IPS-20b (cell line): Measurements from ENCODE around the gene POU2F1.

Experiments
- H3K27ac ChIP-seq: one replicate; pipeline ENCODE4 v1.5.1; 2013; ENCODE audit warnings: low read length
- H3K27me3 ChIP-seq: 2 replicates; pipeline ENCODE4 v1.6.1; 2013; ENCODE audit warnings: mild to moderate bottlenecking, low read length, inconsistent platforms; ENCODE audit not compliant: insufficient read depth
- H3K36me3 ChIP-seq: 2 replicates; pipeline ENCODE4 v1.6.1; 2013; ENCODE audit warnings: low read depth, mild to moderate bottlenecking, inconsistent platforms, low read length, moderate library complexity; ENCODE audit not compliant: insufficient read depth
- H3K4me1 ChIP-seq: 2 replicates; pipeline ENCODE4 v1.6.1; 2013; ENCODE audit warnings: mild to moderate bottlenecking, control low read depth, inconsistent platforms, low read length, moderate library complexity; ENCODE audit not compliant: insufficient read depth
- H3K4me3 ChIP-seq: 2 replicates; pipeline ENCODE4 v1.5.1; 2013; ENCODE audit warnings: mild to moderate bottlenecking, low read length, inconsistent platforms
- H3K9ac ChIP-seq: 2 replicates; pipeline ENCODE4 v1.6.1; 2013; ENCODE audit warnings: low read depth, mild to moderate bottlenecking, inconsistent platforms, low read length, moderate library complexity
- H3K9me3 ChIP-seq: 2 replicates; pipeline ENCODE4 v1.6.1; 2013; ENCODE audit warnings: mild to moderate bottlenecking, low read depth, low read length, inconsistent platforms; ENCODE audit not compliant: insufficient read depth

The POU2F1 gene

DNA sequence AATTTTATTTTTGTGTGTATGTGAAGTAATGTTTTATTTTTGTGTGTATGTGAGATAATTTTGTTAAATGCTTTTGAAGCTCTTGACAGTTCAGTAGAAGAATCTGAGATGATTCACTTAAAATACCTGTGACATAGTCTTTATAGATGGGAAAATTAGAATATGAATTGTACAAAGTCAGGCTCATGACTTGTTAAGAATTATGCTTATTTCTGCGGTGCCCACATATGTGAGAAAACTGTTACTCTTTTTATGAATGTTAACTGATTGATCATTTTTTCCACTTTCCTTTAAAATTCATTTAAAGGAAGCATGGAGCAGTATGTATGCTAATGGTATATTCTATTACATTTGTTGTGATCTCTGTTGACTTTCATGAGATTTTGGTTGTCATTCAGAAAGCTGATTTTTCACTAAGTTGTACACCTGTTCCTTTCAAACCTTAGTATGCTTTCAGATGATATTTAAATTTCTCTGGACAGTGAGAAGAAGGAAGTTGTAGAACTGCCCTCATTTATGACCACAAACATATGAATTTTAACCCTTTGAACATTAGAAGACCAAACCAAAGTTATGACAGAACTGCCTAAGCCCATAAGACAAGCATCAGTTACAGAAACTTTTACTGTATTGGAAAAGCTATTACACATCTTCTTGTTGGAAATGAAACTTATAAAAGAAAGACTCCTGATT, 110.1 kb downstream of the POU2F1 start:
- H3K9ac ChIP-seq, result no peak overlapping the region

DNA sequence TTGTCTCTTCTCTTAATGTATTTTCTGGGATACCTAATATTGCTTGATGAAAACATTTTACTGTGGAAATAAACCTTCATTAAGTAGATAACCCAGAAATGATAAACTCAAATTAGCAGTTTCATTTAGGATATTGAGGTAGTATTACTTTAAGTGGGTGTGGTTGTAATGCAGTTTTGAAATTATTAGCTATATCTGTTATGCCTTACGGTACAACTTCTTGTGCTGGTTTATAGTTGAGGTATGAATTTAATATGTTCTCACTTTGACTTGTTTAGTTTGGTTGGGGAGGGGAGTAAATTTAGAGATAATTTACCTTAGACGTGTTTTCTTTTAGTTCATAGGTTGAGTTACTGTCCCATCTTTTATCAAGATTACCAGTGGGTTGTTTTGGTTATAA, 111.0 kb downstream of the POU2F1 start:
- no peak overlapping the region for H3K27ac ChIP-seq
- no peak overlapping the region for H3K9ac ChIP-seq
- H3K36me3 ChIP-seq, result peaks cover 15% of the 10 kb centered on the region; the same call in 1 of the 2 replicates
- no peak overlapping the region for H3K4me3 ChIP-seq
- no peaks in the 10 kb centered on the region for H3K27me3 ChIP-seq
- peaks cover 21% of the 10 kb centered on the region; the same call in 1 of the 2 replicates for H3K4me1 ChIP-seq
- no peaks in the 10 kb centered on the region for H3K9me3 ChIP-seq

More for the DNA sequence above, 110.1 kb downstream of the POU2F1 start:
- Histone ChIP-seq H3K4me1 (peaks cover 21% of the 10 kb centered on the region; the same call in 1 of the 2 replicates), H3K4me3 (no peak overlapping the region), H3K9me3 (no peaks in the 10 kb centered on the region), H3K27me3 (no peaks in the 10 kb centered on the region), H3K36me3 (peaks cover 9% of the 10 kb centered on the region; the same call in 1 of the 2 replicates), H3K27ac (no peak overlapping the region)

DNA sequence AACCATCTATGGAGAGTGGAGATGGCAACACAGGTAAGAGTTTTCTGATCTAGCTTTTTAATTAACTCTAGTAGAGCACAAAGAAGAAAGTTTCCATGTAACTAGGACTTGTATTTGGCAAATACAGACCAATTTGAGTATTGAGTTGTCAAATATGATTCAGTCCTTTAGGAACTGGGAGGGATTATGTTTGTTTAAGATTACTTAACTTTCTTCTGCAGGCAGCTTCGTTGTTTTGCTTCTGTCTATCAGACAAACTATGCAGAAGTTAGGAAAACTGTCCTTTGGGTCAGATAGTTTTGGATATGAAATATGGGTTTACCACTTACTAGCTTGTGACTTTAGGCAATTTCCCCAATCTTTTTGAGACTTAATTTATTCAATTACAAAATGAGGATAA, 111.8 kb downstream of the POU2F1 start:
- H3K4me3 ChIP-seq, result no peak overlapping the region
- no peak overlapping the region for H3K27ac ChIP-seq

DNA sequence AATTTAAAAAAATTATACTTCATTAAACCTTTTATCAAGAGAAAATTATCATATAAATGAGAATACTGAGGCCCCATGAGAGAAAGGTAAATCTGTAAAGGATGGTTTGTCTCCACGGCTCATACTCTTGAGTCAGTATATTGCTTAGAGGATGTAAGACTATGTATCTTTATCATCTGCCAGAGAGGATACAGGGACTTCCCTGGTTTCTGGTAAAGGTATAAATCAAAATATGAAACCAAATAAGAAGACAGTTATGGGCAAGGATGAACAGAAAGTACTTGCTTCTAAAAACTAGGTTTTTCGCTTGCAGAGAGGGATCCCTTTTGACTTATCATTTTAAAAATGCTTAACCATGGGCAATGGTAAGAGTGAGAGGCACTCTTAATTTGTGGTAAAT, 112.4 kb downstream of the POU2F1 start:
- Histone ChIP-seq H3K27me3 (no peaks in the 10 kb centered on the region), H3K9ac (no peak overlapping the region), H3K4me3 (no peak overlapping the region), H3K36me3 (peaks cover 21% of the 10 kb centered on the region), H3K4me1 (peaks cover 20% of the 10 kb centered on the region; the same call in 1 of the 2 replicates), H3K27ac (no peak overlapping the region), H3K9me3 (no peaks in the 10 kb centered on the region)

More for the DNA sequence above, 111.8 kb downstream of the POU2F1 start:
- H3K27me3 ChIP-seq, result no peaks in the 10 kb centered on the region
- no peak overlapping the region for H3K9ac ChIP-seq
- H3K36me3 ChIP-seq, result peaks cover 15% of the 10 kb centered on the region; the same call in 1 of the 2 replicates
- no peaks in the 10 kb centered on the region for H3K9me3 ChIP-seq
- H3K4me1 ChIP-seq, result peaks cover 21% of the 10 kb centered on the region; the same call in 1 of the 2 replicates

DNA sequence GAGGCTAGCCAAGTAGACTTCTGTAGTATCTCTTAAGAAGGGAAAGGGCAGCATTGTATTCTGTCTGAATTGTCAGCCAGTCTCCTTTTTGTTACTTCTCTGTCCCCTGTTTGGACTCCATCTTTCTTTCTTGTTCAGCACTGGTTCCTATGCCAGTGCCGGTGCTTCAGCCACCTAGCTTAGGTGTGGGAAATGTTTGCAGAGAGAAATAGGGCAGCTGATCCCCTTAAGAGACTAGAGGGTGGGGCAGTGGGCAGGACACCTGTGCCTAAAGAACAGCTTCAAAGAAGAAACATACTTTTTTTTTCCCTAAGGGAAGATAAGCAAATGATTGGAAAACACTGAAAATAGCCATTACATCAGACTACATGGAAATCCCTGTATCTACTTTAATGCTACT, 113.0 kb downstream of the POU2F1 start:
- Histone ChIP-seq H3K27me3 (no peaks in the 10 kb centered on the region), H3K27ac (no peak overlapping the region), H3K4me3 (no peak overlapping the region), H3K9ac (no peak overlapping the region), H3K4me1 (peaks cover 15% of the 10 kb centered on the region; the same call in 1 of the 2 replicates), H3K36me3 (peaks cover 27% of the 10 kb centered on the region), H3K9me3 (no peaks in the 10 kb centered on the region)

DNA sequence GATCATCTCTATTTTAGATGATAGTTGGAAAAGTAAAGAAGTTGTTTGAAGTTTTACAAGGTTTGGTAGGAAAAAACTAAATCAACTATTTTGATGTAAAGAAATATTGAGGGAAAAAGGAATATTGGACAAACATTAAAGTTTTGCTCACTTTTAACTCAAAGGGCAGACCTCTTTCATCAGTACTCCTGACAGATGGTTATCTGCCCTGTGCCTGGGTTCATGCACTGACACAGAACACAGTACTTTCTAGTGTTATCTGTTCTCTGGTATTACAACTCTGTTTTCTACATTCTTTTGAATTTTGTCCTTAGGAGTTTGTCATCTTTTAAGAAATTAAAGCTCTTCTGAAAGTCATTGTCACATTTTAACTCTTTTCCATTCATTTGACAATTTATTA, 118.7 kb downstream of the POU2F1 start:
- no peak overlapping the region for H3K4me3 ChIP-seq
- no peak overlapping the region for H3K9ac ChIP-seq
- H3K36me3 ChIP-seq, result peaks cover 27% of the 10 kb centered on the region
- no peak overlapping the region for H3K27ac ChIP-seq
- H3K27me3 ChIP-seq, result no peaks in the 10 kb centered on the region
- H3K9me3 ChIP-seq, result no peaks in the 10 kb centered on the region; the same call in 1 of the 2 replicates
- peaks cover 4% of the 10 kb centered on the region for H3K4me1 ChIP-seq

DNA sequence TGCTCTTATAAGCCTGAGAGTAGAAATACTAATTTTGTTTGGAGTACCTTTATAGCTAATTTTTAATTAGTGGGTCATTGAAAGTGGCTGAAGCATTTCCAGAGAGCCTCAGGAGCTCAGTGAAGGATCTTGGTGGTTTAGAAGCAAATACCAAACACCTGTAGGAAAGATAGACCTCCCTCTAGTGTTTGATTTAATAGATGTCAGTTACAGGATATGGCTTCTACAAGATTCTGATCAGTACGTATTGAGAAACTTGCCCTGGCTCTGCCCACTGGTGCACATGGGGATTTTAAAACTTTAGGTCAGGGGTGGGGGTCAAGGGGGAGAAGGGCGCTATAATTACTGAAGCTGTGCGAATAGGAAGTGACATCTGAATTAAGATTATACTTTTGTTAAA, 122.2 kb downstream of the POU2F1 start:
- no peaks in the 10 kb centered on the region for H3K27me3 ChIP-seq
- no peak overlapping the region for H3K9ac ChIP-seq
- H3K36me3 ChIP-seq, result peaks cover 13% of the 10 kb centered on the region
- peaks cover 15% of the 10 kb centered on the region for H3K4me1 ChIP-seq
- H3K27ac ChIP-seq, result no peak overlapping the region
- no peak overlapping the region for H3K4me3 ChIP-seq
- H3K9me3 ChIP-seq, result no peaks in the 10 kb centered on the region; the same call in 1 of the 2 replicates

DNA sequence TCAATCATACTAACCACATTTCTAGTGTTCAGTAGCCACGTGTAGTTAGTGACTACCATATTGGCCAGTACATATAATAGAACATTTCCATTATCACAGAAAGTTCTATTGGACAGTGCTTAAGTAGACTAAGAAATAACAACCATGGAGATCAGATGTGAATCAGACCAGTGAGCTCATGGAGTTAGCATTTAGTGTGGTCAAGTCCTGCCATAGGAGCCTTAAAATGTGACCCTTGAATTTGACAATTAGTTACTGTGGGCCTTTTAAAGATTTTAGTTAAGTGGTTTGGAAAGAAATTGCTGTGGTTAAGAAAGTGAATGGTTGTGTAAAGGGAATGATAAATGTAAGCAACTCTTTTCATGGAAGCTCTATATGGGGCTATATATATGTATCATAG, 123.4 kb downstream of the POU2F1 start:
- no peaks in the 10 kb centered on the region; the same call in 1 of the 2 replicates for H3K9me3 ChIP-seq
- no peak overlapping the region for H3K9ac ChIP-seq
- no peak overlapping the region for H3K4me3 ChIP-seq
- H3K27ac ChIP-seq, result no peak overlapping the region
- 0 out of 2 replicates have a peak, but pooled peaks cover under 1% of the 10 kb centered on the region for H3K36me3 ChIP-seq
- peaks cover 15% of the 10 kb centered on the region for H3K4me1 ChIP-seq
- no peaks in the 10 kb centered on the region for H3K27me3 ChIP-seq

DNA sequence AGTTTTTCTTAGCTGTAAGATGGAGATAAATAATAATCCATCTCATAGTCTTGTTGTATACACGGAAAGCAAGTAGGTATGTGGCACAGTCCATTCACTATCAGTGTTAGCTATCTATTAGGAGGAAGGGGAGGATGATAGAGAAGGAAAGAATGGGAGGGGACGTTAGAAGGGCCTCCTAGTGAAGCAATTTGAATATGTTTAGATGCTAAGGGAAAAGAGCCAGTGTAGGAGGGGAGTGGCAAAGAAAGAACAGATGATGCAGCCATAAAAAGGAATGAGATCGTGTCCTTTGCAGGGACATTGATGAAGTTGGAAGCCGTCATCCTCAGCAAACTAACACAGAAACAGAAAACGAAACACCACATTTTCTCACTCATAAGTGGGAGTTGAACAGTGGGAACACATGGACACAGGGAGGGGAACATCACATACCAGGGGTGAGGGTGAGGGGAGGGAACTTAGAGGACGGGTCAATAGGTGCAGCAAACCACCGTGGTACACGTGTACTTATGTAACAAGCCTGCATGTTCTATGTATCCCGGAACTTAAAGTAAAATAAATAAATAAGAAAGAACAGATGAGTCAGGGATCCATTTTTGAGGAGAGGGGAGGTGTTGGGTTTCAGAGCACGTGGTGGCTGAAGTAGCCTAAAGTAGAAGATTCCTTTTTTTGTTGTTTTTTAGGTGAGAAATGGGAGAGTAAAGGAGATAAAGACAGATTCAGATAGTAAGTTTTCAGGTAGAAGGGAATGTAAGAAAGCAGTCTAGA, 124.1 kb downstream of the POU2F1 start:
- H3K9ac ChIP-seq, result peak overlapping the region; percentile 54; the same call in 1 of the 2 replicates
- H3K4me3 ChIP-seq, result peak overlapping the region; percentile 18; the same call in 1 of the 2 replicates
- no peaks in the 10 kb centered on the region for H3K36me3 ChIP-seq
- peaks cover 15% of the 10 kb centered on the region for H3K4me1 ChIP-seq
- H3K27ac ChIP-seq, result peak overlapping the region; percentile 71
- H3K27me3 ChIP-seq, result no peaks in the 10 kb centered on the region
- H3K9me3 ChIP-seq, result no peaks in the 10 kb centered on the region

DNA sequence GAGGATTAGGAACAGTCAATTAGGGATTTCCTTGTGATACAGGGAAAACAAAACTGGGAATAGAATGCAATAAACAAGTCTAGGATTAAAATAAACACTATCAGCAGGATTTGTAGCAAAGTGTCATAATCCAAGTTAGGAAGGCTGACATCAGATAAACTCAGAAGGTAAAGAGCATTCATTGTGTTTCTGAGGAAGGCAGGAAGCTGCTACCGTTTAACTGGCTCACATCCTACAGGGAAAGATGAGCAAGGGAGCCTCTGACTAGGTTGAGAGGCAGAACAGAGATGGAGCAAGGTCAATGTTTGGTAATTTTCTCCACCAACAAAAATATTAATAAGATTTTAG, 124.7 kb downstream of the POU2F1 start:
- H3K27ac ChIP-seq, result peak overlapping the region; percentile 71
- H3K4me3 ChIP-seq, result no peak overlapping the region
- H3K9me3 ChIP-seq, result no peaks in the 10 kb centered on the region
- H3K9ac ChIP-seq, result peak overlapping the region; percentile 54; the same call in 1 of the 2 replicates
- H3K4me1 ChIP-seq, result peaks cover 15% of the 10 kb centered on the region
- H3K27me3 ChIP-seq, result no peaks in the 10 kb centered on the region
- no peaks in the 10 kb centered on the region for H3K36me3 ChIP-seq

DNA sequence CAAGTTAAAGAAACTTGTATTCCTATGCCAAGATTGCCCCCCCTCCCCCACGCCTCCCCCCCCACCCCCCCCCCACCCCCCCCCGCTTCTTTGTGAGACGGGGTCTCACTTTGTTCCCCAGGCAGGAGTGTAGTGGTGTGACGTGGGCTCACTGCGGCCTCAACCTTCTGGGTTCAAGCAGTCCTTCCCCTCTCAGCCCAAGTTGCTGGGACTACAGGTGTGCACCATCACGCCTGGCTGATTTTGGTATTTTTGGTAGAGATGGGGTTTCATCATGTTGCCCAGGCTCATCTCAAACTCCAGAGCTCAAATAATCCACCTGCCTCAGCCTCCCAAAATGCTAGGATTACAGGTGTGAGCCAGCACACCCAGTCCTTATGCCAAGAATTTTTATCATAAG, 136.6 kb downstream of the POU2F1 start:
- Histone ChIP-seq H3K27ac (no peak overlapping the region), H3K27me3 (no peaks in the 10 kb centered on the region), H3K9me3 (no peaks in the 10 kb centered on the region), H3K4me3 (no peak overlapping the region), H3K36me3 (no peaks in the 10 kb centered on the region), H3K4me1 (peaks cover 6% of the 10 kb centered on the region; the same call in 1 of the 2 replicates), H3K9ac (no peak overlapping the region)
